Breast epithelium (tissue), 4 donors: Measurements from ENCODE around the gene XPO6. TPM values are rescaled to one million over a fixed set of nuclear protein-coding genes. Genes with fewer than 3 reads are reported as not detected.

Source experiments
- DNase-seq, 2 donors: peaks; one replicate each; pipeline ENCODE4 v3.0.0-alpha.2; 2019; ENCODE audit warnings: low spot score in 2 of 2
- H3K27ac ChIP-seq, 2 donors: fragments of 200-600 bp; sonication (generic) in 1 of 2; one replicate each; pipeline ENCODE4 v1.5.1; 2016 to 2019; ENCODE audit warnings: mild to moderate bottlenecking in 1 of 2
- H3K27me3 ChIP-seq, 2 donors: fragments of 200-600 bp; sonication (generic) in 1 of 2; one replicate each; pipeline versions ENCODE4 v1.5.1 to v1.6.0; 2017 to 2019; ENCODE audit warnings: control low read depth in 1 of 2, mild to moderate bottlenecking in 1 of 2
- H3K36me3 ChIP-seq: fragments of 200-600 bp; one replicate; pipeline ENCODE4 v1.5.1; 2019
- H3K4me1 ChIP-seq, 2 donors: fragments of 200-600 bp; sonication (generic); one replicate each; pipeline ENCODE4 v1.5.1; 2016 to 2019; ENCODE audit warnings: control low read depth in 1 of 2
- H3K4me3 ChIP-seq, 3 donors: fragments of 200-600 bp; sonication (generic); 1 replicate in 2 of 3; 2 replicates in 1 of 3; pipeline ENCODE4 v1.5.1; 2016 to 2019; ENCODE audit warnings: mild to moderate bottlenecking in 3 of 3, moderate library complexity in 2 of 3
- H3K9me3 ChIP-seq, 2 donors: fragments of 200-600 bp; sonication (generic) in 1 of 2; one replicate each; pipeline ENCODE4 v1.5.1; 2016 to 2019; ENCODE audit warnings: control low read depth in 1 of 2
- CTCF ChIP-seq, 3 donors: fragments of 450-650 bp; IDR thresholded peaks; one replicate each; pipeline ENCODE4 v1.5.1; 2016 to 2017; ENCODE audit warnings: antibody characterized with exemption in 3 of 3, mild to moderate bottlenecking in 3 of 3, moderate library complexity in 3 of 3
- POLR2A ChIP-seq: fragments of 450-650 bp; IDR thresholded peaks from one replicate; pipeline ENCODE4 v1.6.1; 2016; ENCODE audit warnings: antibody characterized with exemption, mild to moderate bottlenecking, moderate library complexity
- POLR2AphosphoS5 ChIP-seq, 3 donors: sonication (generic); formaldehyde crosslinking; IDR thresholded peaks; one replicate each; pipeline ENCODE4 v1.6.1; 2017; ENCODE audit warnings: antibody characterized with exemption in 3 of 3
- intact Hi-C: fragments of 100-400 bp; cut with DNase I; formaldehyde crosslinking; loops from one replicate; pipeline ENCODE4 v1.15.1; 2023; ENCODE audit warnings: low total_unique reads
- total RNA-seq, 3 donors: library from RNA; depleted of rRNA; stranded (reverse); fragments of >200 nt; gene quantifications; one replicate each; pipeline ENCODE4 v1.1.0, GENCODE V29; 2016

The XPO6 gene
- total RNA-seq, 3 donors from 2014 or later: 66.4 to 84.6 (median 67.4) TPM

DNA sequence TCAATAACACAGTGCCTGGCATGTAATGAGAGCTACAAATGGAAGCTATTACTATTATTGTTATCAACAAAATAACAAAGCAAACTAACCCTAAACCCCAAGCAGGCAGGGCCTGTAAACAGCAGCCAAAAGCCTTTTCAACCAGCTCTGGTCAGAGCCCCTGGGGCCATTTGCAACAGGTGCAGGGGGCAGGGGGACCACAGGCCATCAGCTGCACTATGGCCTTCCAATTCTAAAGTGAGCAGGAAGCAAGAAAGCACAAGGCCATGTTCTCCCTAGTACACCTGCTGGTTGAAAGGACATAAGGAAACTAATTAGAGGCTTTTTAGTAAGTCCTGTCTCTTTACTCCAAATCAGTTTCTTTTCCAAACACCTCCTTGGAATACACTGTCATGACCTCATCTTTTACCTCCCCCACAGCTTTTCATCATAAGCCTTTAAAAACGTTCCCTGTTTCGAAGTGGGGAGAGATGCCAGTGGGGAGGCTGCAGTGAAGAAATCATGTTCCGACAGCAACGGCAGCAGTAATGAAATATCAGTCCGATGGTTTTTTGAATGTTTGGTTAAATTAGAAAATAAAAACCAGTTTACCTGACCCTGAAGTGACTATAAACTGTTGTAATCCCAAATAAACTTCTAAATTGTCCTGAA is 79.9 kb downstream of the XPO6 start:
- Histone ChIP-seq H3K4me1 (no peaks in the 10 kb centered on the region), H3K27me3 (no peaks in the 10 kb centered on the region), H3K27ac (no peak overlapping the region), H3K4me3 (no peak overlapping the region), H3K36me3 (no peaks in the 10 kb centered on the region), H3K9me3 (no peaks in the 10 kb centered on the region)
- no peak for DNase-seq
- intact Hi-C loops: no loop called here
- no peak for TF ChIP-seq CTCF (IDR thresholded peaks at IDR 0.05)
- no peak for TF ChIP-seq POLR2AphosphoS5 (IDR thresholded peaks at IDR 0.05)
- no peak for TF ChIP-seq POLR2A

GRCh38 chr16:28131181-28131580 is 80.6 kb downstream of the XPO6 start:
- Histone ChIP-seq H3K4me1 (no peaks in the 10 kb centered on the region), H3K4me3 (no peak overlapping the region), H3K27me3 (no peaks in the 10 kb centered on the region), H3K36me3 (no peaks in the 10 kb centered on the region), H3K9me3 (no peaks in the 10 kb centered on the region), H3K27ac (peak overlapping the region in 1 of 2 donors; percentile 75)
- no peak for TF ChIP-seq POLR2A
- no peak for TF ChIP-seq CTCF (IDR thresholded peaks at IDR 0.05)
- no peak for TF ChIP-seq POLR2AphosphoS5 (IDR thresholded peaks at IDR 0.05)
- no peak for DNase-seq
- intact Hi-C loops: no loop called here

DNA sequence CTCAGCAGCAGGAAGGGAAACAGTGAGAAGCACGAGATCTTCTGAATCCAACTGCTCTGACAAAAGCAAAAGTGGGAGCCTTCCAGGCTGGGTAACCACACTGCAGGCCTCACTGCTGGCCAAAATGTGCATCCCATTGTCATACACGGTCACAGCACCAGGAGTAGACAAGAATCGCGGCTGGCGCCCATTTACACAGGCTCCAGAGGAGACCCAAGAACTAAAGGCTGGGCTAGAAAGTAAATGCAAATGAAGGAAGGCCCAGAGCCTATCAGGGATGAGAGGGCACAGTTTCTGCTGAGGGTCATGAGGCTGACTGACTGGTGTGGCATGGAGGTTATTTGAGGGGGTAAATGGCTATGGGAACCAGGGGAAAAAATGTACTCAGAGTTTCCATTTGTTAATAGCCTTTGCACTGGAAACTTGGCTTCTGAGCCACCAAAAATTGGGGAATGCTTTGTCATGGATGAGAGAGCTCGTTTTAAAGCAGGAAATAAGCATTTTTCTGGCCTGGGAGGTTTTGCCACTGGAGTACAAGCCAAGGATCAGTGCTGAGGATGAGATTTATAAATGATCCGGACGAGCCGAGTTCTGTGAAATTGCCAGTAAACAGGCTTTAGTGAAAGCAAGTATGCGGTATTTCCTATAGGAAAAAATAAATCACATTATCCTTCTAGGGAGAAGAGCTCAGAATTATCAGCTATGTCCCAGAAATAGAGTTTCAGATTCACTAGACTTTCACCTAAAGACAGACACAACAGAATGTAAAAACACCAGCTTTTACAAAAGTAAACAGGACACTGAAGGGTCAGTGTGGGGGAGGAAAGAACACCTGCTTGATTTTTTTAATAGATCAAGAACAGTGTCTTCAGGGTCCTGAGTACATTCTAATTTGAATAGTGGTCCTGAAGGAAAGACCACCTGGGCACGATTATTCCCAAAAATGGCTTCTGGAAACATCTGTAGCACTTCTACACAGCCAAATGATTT is 81.4 kb downstream of the XPO6 start:
- H3K27me3 ChIP-seq: no peaks in the 10 kb centered on the region
- DNase-seq: no peak
- no peaks in the 10 kb centered on the region for H3K9me3 ChIP-seq
- H3K27ac ChIP-seq: peak overlapping the region in 1 of 2 donors; percentile 75
- intact Hi-C loops: no loop called here
- TF ChIP-seq CTCF (IDR thresholded peaks at IDR 0.05) (no peak), POLR2A (no peak), POLR2AphosphoS5 (IDR thresholded peaks at IDR 0.05) (no peak)
- H3K4me1 ChIP-seq: no peaks in the 10 kb centered on the region
- H3K4me3 ChIP-seq: no peak overlapping the region
- H3K36me3 ChIP-seq: no peaks in the 10 kb centered on the region

GRCh38 chr16:28126684-28127620 is 84.8 kb downstream of the XPO6 start:
- H3K27me3 ChIP-seq: no peaks in the 10 kb centered on the region
- no peak for DNase-seq
- H3K4me1 ChIP-seq: no peaks in the 10 kb centered on the region
- no peak for TF ChIP-seq POLR2AphosphoS5 (IDR thresholded peaks at IDR 0.05)
- TF ChIP-seq POLR2A: no peak
- TF ChIP-seq CTCF (IDR thresholded peaks at IDR 0.05): no peak
- H3K9me3 ChIP-seq: no peaks in the 10 kb centered on the region
- H3K4me3 ChIP-seq: no peak overlapping the region
- H3K27ac ChIP-seq: no peak overlapping the region
- H3K36me3 ChIP-seq: peaks cover 8% of the 10 kb centered on the region
- intact Hi-C loops: no loop called here
